Measurements from ENCODE around the gene SLC9A3.

Gene SLC9A3

DNA sequence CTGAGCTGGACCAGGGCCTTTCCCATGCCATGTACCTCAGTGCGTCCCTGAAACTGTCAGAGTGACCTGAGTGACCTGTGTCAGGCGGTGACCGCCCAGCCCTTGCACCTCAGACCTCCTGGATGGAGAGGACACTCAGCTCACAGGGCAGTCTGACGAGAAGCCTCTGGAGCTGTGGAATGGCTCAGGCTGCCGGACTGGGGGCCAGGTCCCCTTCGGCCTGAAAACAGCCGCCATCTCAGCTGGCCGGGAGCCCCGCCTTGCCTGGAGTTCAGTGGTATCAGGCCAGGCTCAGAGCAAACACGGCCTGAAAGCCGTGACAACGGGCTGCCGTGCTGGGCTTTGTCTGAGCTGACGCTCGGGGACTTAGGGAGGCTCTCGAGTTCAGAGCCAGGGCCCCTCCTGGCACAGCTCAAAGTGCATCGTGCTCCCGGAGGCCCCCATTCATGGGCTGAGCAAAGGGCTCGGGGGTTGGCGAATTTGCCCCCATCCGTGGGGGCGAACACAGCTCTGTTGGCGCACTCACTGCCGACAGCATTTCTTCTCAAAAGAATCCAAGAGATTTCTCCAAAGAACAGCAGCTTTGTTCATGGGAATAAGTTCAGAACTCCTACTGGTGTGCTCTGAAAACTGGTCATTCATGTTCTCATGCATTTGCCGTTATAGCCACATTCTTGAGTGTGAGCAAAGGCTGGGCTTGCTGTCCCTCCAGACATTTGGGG lies 8.4 kb upstream of the SLC9A3 start:
- H3K27ac ChIP-seq: no peak overlapping the region
- TF ChIP-seq, protein P1, sequence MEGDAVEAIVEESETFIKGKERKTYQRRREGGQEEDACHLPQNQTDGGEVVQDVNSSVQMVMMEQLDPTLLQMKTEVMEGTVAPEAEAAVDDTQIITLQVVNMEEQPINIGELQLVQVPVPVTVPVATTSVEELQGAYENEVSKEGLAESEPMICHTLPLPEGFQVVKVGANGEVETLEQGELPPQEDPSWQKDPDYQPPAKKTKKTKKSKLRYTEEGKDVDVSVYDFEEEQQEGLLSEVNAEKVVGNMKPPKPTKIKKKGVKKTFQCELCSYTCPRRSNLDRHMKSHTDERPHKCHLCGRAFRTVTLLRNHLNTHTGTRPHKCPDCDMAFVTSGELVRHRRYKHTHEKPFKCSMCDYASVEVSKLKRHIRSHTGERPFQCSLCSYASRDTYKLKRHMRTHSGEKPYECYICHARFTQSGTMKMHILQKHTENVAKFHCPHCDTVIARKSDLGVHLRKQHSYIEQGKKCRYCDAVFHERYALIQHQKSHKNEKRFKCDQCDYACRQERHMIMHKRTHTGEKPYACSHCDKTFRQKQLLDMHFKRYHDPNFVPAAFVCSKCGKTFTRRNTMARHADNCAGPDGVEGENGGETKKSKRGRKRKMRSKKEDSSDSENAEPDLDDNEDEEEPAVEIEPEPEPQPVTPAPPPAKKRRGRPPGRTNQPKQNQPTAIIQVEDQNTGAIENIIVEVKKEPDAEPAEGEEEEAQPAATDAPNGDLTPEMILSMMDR (conservative IDR thresholded peaks at IDR 0.05): no peak
- no peak for TF ChIP-seq ZFX (IDR thresholded peaks at IDR 0.05)

DNA sequence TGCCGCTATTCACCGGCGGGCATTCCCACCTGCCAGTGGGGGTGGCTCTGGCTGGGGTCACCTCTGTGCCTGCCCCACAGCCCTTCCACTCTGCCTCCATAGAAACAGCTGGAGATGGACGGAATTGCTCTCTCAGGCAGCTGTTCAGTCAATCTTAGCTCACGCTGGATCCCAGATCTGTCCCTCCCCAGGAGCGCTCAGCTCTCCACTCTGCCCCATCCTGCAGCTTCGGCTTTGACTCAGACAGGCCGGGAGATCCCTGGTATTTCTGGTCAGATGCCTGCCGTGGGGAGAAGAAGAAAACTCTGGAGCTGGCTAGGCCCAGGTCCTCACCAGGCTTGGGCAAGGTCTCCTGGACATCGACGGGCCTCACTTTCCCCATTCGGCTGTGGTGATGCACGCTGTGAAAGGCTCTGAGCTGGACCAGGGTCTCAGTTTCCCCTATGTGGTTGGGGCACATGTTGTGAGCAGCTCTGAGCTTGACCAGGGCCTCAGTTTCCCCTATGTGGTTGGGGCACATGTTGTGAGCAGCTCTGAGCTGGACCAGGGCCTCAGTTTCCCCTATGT lies 7.6 kb upstream of the SLC9A3 start:
- no peak overlapping the region for H3K27ac ChIP-seq
- TF ChIP-seq, protein P1 (conservative IDR thresholded peaks at IDR 0.05): no peak
- no peak for TF ChIP-seq ZFX (IDR thresholded peaks at IDR 0.05)

DNA sequence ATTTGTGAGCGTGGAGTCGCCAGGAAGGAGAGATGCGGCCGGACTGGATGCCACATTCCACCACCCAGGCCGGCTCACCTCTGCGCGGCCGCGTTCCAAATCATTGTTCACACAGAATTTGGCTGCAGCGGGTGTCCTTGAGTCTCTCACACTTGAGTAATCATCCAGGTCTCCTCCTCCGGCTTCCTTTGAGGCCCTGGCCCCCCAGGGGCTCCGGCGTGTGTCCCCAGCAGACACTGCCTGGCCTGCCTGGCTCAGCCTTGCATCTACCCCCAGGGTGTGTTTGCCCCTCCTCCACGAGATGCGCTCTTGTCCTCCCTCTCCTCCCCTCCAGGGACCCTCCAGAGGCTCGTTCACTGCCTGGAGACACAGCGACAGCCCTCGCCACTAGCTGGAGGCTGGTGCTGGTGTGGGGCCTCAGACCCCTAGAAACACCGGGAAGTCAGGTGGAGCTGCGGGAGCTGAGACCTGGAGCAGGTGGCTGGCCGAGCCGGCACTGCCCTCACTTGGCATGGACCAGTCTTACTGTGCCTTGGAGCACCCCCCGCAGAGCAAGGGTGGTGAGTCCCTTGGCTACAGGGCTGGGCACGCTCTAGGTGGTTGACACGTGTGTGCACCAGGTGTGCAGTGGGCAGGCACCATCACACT lies 7.0 kb upstream of the SLC9A3 start:
- peak overlapping the region; percentile 5; the same call in 1 of the 2 replicates for H3K27ac ChIP-seq
- TF ChIP-seq ZFX (IDR thresholded peaks at IDR 0.05): no peak
- TF ChIP-seq, protein P1 (conservative IDR thresholded peaks at IDR 0.05): no peak

DNA sequence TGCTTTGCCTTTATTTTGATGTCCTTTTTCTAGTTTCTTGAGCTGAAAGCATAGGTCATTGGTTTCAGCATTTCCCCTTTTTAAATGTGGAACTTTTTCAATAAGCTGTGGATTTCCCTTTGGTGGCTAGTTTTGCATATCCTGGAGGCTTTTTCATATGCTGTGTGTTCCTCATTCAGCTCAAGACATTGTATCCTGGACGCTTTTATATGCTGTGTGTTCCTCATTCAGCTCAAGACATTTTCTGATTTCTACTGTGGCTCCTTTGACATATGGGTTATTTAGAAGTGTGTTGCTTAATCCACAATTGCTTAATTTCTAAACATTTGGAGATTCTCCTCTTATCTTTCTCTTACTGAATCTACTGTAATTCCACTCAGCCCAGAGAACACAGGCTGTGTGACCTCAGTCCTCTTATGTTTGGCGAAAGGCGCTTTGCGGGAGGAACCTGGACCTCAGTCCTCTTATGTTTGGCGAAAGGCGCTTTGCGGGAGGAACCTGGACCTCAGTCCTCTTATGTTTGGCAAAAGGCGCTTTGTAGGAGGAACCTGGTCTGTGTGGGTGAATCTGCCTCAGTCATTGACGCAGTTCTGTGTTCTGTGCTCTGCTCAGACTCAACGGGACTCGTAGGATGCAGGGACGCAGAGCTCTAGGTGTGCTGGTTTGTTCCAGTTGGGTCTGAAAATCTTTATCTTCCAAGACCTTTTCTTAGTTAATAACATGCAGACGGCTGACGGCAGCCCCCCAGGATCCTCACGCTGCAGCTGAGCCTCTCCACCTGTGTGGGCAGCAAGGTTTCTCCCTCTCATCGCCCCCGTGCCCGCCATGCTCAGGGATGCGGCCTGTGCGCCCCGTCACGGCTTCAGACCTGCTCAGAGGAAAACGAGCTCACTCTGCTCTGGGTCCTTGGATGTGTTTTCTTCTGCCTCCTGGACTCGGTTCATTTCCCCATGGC lies 6.0 kb upstream of the SLC9A3 start:
- TF ChIP-seq ZFX (IDR thresholded peaks at IDR 0.05): no peak
- TF ChIP-seq, protein P1 (conservative IDR thresholded peaks at IDR 0.05): no peak
- peak overlapping the region; percentile 5; the same call in 1 of the 2 replicates for H3K27ac ChIP-seq

DNA sequence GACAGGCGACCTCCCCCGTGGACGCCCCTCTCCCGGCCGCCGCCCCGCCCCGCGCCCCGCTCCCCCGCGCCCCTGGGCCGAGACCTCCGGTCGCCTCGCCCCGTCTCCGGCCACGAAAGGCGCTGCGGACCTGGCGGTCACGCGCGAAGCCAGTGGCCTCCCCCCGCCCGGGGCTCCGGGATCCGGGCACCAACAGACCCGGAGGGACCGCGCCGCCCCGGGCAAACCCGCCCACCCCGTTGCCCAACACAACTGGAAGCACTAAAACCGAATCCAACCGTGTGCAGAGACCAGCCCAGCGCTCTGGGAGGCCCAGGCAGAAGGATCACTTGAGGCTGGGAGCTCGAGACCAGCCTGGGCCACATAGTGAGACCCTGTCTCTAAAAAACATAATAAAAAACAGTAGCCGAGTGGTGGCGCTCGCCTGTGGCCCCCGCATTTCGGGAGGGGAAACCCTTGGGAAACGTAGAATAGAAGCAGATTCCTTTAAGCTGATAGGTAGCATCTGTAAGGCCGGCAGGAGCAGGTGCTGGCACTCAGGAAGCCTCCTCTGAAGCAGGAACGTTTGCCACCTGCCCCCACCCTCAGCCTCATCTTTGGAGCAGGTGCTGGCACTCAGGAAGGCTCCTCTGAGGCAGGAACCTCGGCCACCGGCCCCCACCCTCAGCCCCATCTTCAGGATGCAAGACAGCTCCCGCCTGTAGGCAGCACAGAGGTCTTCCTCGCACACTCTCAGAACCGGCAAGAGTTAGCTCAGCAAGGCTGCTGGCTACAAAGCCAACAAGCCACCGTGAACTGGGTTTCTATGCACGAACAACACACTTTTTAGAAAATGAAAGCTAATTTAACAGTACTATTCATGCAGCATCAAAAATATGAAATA lies 4.6 kb upstream of the SLC9A3 start:
- TF ChIP-seq ZFX (IDR thresholded peaks at IDR 0.05): no peak
- TF ChIP-seq, protein P1 (conservative IDR thresholded peaks at IDR 0.05): no peak
- peak overlapping the region; percentile 4; the same call in 1 of the 2 replicates for H3K27ac ChIP-seq

All from C4-2B (cell line).